Spleen (tissue), 11 donors: Measurements from ENCODE around the gene MED7. TPM values are rescaled to one million over a fixed set of nuclear protein-coding genes. Genes with fewer than 3 reads are reported as not detected.
"Not testable (repeated sequence)": the region's sequence is repeated elsewhere in the genome, so short reads cannot be mapped to it uniquely, and the experiment has no call there.

Source experiments
- DNase-seq: peaks from one replicate; pipeline ENCODE4 v3.0.0-alpha.2; 2020
- H3K27ac ChIP-seq, 8 donors: fragments of 200-600 bp; sonication (generic) in 7 of 8; 1 replicate in 4 of 8; 2 replicates in 4 of 8; pipeline versions ENCODE4 v1.5.0 to v1.8.0; 2016 to 2021; ENCODE audit warnings: inconsistent platforms in 4 of 8, mild to moderate bottlenecking in 4 of 8, moderate library complexity in 1 of 8
- H3K27me3 ChIP-seq, 7 donors: fragments of 200-600 bp; sonication (generic) in 6 of 7; replicated peaks in 1 of 7; 1 replicate in 4 of 7; 2 replicates in 3 of 7; pipeline versions ENCODE4 v1.5.0 to v1.8.0; 2016 to 2021; ENCODE audit warnings: inconsistent platforms in 3 of 7, mild to moderate bottlenecking in 1 of 7
- H3K36me3 ChIP-seq, 6 donors: fragments of 200-600 bp; sonication (generic) in 5 of 6; 1 replicate in 4 of 6; 2 replicates in 2 of 6; pipeline versions ENCODE4 v1.5.0 to v1.8.0; 2016 to 2021; ENCODE audit warnings: inconsistent platforms in 2 of 6
- H3K4me1 ChIP-seq, 6 donors: fragments of 200-600 bp; sonication (generic) in 5 of 6; 1 replicate in 3 of 6; 2 replicates in 3 of 6; pipeline versions ENCODE4 v1.5.0 to v1.8.0; 2016 to 2021; ENCODE audit warnings: inconsistent platforms in 3 of 6
- H3K4me3 ChIP-seq, 8 donors: fragments of 200-600 bp; sonication (generic) in 7 of 8; 1 replicate in 4 of 8; 2 replicates in 4 of 8; pipeline versions ENCODE4 v1.5.0 to v1.8.0; 2016 to 2021; ENCODE audit warnings: inconsistent platforms in 4 of 8, mild to moderate bottlenecking in 4 of 8, moderate library complexity in 2 of 8
- H3K9me3 ChIP-seq, 8 donors: fragments of 200-600 bp; sonication (generic) in 7 of 8; 1 replicate in 4 of 8; 2 replicates in 4 of 8; pipeline versions ENCODE4 v1.5.0 to v1.8.0; 2016 to 2021; ENCODE audit warnings: inconsistent platforms in 4 of 8
- POLR2A ChIP-seq, 3 donors: fragments of 450-650 bp; IDR thresholded peaks; one replicate each; pipeline ENCODE4 v1.5.1; 2017; ENCODE audit warnings: antibody characterized with exemption in 3 of 3, mild to moderate bottlenecking in 1 of 3
- POLR2AphosphoS5 ChIP-seq, 3 donors: sonication (generic); formaldehyde crosslinking; IDR thresholded peaks; one replicate each; pipeline ENCODE4 v1.5.1; 2017; ENCODE audit warnings: antibody characterized with exemption in 3 of 3
- WGBS, 5 donors: extraction: QIAGEN DNeasy Blood & Tissue Kit in 3 of 5; methylation state at CpG; one replicate each; pipeline versions ENCODE4 v1.1.5 to v1.1.7; 2013 to 2018; 5-methylcytosine and 5-hydroxymethylcytosine counted together
- intact Hi-C: fragments of 100-400 bp; cut with DNase I; formaldehyde crosslinking; loops from one replicate; pipeline ENCODE4 v1.15.0; 2023; ENCODE audit warnings: low total_unique reads
- polyA plus RNA-seq, 3 donors: library from polyadenylated mRNA; stranded (reverse); fragments of 200-250 nt; gene quantifications; one replicate each; pipeline ENCODE4 v1.2.1, GENCODE V29; 2013
- total RNA-seq, 7 donors: library from RNA; depleted of rRNA in 3 of 7; stranded (reverse); fragments of >200 nt in 3 of 7; fragmentation: NEBNext Ultra II Directional in 4 of 7; extraction: Animal tissue kit (Norgen Biotek cat#: 25700) in 4 of 7; gene quantifications; one replicate each; pipeline versions ENCODE4 v1.1.0 to v1.2.1, GENCODE V29; 2016 to 2021
- TF ChIP-seq, protein P1 (sequence below), 11 experiments: fragments of 200-600 bp in 7 of 11; fragments of 450-650 bp in 4 of 11; sonication (generic) in 4 of 11; IDR thresholded peaks in 8 of 11; conservative IDR thresholded peaks in 3 of 11; 1 replicate in 7 of 11; 2 replicates in 4 of 11; pipeline versions ENCODE4 v1.4.0 to v1.8.0; 2016 to 2021; ENCODE audit warnings: antibody characterized with exemption in 11 of 11, inconsistent platforms in 4 of 11, mild to moderate bottlenecking in 1 of 11
- donor health status: healthy with polysubstance abuse.
- donor health status: DM: no; HTN: no; CAD: no; lungs with moderate emphysema.
- donor health status: DM: no; HTN: no; CAD: no.
- donor health status: Bipolar disorder and iron deficiency.
- donor health status: healthy.
- donor health status: DM: no; HTN: no; CAD: no.
- donor health status: DM: yes; HTN: yes; CAD: no.

The MED7 gene
- total and polyA plus RNA-seq, 10 donors, result 9.5 to 27.0 (median 14.9) TPM

DNA sequence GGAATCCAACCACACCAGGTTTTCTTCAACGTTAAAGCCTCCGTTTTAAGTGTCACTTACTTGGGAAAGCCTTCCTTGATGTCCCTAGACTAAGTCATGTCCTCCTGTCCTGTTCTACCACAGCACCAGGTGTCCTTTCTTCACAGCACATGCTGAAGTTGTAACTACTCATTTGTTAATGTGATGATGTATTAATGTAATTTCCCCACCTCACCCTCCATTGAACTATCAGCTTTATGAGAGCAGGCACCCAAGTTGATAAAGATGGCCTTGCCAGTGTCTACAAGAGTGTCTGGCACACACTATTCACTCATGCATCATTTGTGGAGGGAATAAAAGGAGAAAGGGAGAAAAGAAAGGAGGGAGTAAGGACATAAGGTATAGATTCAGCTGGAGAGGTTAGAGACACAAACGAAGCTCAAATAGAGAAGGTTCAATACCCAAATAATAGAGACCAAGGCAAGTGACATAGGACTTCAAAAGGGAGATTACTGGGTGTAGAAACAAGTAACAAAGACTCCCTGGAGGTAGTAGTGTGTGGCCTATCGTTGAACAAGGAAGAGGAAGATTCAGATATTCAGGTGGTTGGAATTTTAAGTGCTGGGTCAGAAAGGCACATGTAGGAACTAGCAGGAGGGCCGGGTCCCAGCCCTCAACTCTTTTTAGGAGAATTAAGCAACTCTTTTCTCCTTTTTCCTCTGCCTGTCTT is 44.5 kb upstream of the MED7 start:
- Histone ChIP-seq H3K4me1 (peaks cover 0 to 46% (median 0%) of the 10 kb centered on the region in 6 donors), H3K27me3 (no peaks in the 10 kb centered on the region), H3K27ac (peak overlapping the region in 4 of 8 donors; percentile 3 to 84 (median 42)), H3K9me3 (peaks cover 0 to 1% (median under 1%) of the 10 kb centered on the region in 8 donors), H3K4me3 (peak overlapping the region in 4 of 8 donors; percentile 4 to 65 (median 20)), H3K36me3 (no peaks in the 10 kb centered on the region)
- TF ChIP-seq POLR2A (IDR thresholded peaks at IDR 0.05) (no peak), POLR2AphosphoS5 (IDR thresholded peaks at IDR 0.05) (no peak)
- TF ChIP-seq, protein P1, sequence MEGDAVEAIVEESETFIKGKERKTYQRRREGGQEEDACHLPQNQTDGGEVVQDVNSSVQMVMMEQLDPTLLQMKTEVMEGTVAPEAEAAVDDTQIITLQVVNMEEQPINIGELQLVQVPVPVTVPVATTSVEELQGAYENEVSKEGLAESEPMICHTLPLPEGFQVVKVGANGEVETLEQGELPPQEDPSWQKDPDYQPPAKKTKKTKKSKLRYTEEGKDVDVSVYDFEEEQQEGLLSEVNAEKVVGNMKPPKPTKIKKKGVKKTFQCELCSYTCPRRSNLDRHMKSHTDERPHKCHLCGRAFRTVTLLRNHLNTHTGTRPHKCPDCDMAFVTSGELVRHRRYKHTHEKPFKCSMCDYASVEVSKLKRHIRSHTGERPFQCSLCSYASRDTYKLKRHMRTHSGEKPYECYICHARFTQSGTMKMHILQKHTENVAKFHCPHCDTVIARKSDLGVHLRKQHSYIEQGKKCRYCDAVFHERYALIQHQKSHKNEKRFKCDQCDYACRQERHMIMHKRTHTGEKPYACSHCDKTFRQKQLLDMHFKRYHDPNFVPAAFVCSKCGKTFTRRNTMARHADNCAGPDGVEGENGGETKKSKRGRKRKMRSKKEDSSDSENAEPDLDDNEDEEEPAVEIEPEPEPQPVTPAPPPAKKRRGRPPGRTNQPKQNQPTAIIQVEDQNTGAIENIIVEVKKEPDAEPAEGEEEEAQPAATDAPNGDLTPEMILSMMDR (IDR thresholded peaks at IDR 0.05 in 8 of 11, conservative IDR thresholded peaks at IDR 0.05 in 3 of 11), result no peak
- intact Hi-C loops, result no loop called here
- WGBS, 5 donors, result 66 to 75% (median 70%) methylated on average over 5 of the region's 5 CpGs
- DNase-seq, result no peak

DNA sequence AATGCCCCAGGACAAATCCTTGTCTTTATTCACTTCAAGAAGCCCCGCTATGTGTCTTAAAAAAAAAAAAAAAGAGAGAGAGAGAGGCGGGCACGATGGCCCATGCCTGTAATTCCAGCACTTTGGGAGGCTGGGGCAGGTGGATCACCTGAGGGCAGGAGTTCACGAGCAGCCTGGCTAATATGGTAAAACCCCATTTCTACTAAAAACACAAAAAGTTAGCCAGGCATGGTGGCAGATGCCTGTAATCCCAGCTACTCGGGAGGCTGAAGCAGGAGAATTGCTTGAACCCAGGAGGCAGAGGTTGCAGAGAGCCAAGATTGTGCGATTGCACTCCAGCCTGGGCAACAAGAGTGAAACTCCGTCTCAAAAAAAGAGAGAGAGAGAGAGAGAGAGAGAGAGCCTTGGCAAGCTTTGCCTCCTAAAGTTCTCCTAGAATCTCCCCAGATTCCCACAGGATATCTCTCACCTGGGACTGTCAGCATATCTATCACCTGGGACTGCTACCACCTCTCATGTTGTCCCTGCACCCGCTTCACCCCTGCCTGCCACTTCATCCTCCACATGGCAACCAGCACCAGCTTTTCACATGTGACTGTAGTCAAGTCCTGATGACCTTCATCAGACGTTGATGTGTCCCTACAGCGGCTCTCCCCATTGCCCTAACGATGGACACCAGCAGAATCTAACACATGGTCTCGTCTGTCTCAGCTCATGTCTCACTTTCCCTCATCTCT is 43.8 kb upstream of the MED7 start:
- TF ChIP-seq POLR2AphosphoS5 (IDR thresholded peaks at IDR 0.05), result no peak
- TF ChIP-seq, protein P1 (IDR thresholded peaks at IDR 0.05 in 8 of 11, conservative IDR thresholded peaks at IDR 0.05 in 3 of 11), result no peak
- no peak for TF ChIP-seq POLR2A (IDR thresholded peaks at IDR 0.05)
- Histone ChIP-seq H3K36me3 (no peaks in the 10 kb centered on the region), H3K4me3 (peak overlapping the region in 3 of 8 donors; percentile 13 to 65 (median 36)), H3K4me1 (peaks cover 0 to 46% (median 0%) of the 10 kb centered on the region in 6 donors), H3K27me3 (no peaks in the 10 kb centered on the region), H3K9me3 (no peaks in the 10 kb centered on the region), H3K27ac (peak overlapping the region in 3 of 8 donors; percentile 5 to 84 (median 78))
- intact Hi-C loops, result no loop called here
- no peak for DNase-seq
- WGBS, 5 donors, result 75 to 82% (median 79%) methylated on average over 12 of the region's 12 CpGs

DNA sequence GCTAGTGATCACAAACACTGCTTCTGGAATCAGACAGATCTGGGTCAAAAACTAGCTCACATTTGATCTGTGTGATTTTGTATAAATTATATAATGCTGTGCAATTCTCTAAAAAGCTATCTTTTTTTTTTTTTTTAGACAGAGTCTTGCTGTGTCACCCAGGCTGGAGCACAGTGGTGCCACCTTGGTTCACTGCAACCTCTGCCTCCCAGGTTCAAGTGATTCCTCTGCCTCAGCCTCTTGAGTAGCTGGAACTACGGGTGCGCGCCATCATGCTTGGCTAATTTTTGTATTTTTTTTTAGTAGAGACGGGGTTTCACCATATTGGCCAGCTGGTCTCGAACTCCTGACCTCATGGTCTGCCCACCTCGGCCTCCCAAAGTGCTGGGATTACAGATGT is 42.5 kb upstream of the MED7 start:
- intact Hi-C loops, H3K9me3 ChIP-seq, DNase-seq, H3K36me3 ChIP-seq, H3K27me3 ChIP-seq: not testable (repeated sequence)
- H3K4me3 ChIP-seq, result peak overlapping the region in 4 of 8 donors; percentile 30 to 65 (median 36)
- H3K4me1 ChIP-seq, result peaks cover 0 to 37% (median 0%) of the 10 kb centered on the region in 6 donors
- H3K27ac ChIP-seq, result peak overlapping the region in 2 of 8 donors; percentile 41 to 85
- WGBS, 5 donors, result 87 to 96% (median 91%) methylated on average over 4 to 6 of the region's 6 CpGs

DNA sequence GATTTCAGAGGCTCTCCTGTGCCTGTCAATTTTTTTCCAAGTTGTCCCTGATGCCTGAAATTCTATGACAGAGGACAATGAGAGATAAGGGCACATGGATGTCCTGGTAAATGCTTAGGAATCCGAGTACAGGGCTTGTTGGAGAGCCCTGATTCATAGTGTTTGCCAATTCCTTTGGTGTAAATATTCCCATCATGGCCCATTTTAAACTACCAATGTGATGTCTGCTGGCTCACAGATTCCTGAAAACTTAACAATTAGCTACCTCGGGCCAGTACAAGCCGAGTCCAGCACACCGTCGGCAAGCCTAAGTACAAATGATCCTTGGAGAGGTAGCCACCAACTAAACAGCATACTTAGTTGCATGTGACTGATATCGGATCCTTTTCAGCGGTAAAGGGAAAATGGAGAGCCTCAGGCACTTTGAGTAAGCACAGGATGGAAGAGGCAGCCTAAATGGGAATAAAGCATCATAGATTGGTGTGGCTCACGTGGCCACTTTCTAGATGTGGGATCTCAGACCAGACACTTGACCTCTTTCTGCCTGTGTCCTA is 41.5 kb upstream of the MED7 start:
- no peaks in the 10 kb centered on the region for H3K9me3 ChIP-seq
- peak overlapping the region; percentile 10 to 65 (median 36) for H3K4me3 ChIP-seq
- peak overlapping the region in 5 of 8 donors; percentile 11 to 85 (median 41) for H3K27ac ChIP-seq
- H3K4me1 ChIP-seq, result peaks cover 0 to 39% (median 4%) of the 10 kb centered on the region in 6 donors
- 69 to 86% (median 81%) methylated on average over 8 of the region's 8 CpGs for WGBS, 5 donors
- TF ChIP-seq POLR2AphosphoS5 (IDR thresholded peaks at IDR 0.05), result no peak
- TF ChIP-seq, protein P1 (IDR thresholded peaks at IDR 0.05 in 8 of 11, conservative IDR thresholded peaks at IDR 0.05 in 3 of 11), result no peak
- TF ChIP-seq POLR2A (IDR thresholded peaks at IDR 0.05), result no peak
- no peaks in the 10 kb centered on the region for H3K36me3 ChIP-seq
- intact Hi-C loops, result no loop called here
- DNase-seq, result no peak
- H3K27me3 ChIP-seq, result no peaks in the 10 kb centered on the region
